ENCODE data around the gene KCNJ1.

DNA sequence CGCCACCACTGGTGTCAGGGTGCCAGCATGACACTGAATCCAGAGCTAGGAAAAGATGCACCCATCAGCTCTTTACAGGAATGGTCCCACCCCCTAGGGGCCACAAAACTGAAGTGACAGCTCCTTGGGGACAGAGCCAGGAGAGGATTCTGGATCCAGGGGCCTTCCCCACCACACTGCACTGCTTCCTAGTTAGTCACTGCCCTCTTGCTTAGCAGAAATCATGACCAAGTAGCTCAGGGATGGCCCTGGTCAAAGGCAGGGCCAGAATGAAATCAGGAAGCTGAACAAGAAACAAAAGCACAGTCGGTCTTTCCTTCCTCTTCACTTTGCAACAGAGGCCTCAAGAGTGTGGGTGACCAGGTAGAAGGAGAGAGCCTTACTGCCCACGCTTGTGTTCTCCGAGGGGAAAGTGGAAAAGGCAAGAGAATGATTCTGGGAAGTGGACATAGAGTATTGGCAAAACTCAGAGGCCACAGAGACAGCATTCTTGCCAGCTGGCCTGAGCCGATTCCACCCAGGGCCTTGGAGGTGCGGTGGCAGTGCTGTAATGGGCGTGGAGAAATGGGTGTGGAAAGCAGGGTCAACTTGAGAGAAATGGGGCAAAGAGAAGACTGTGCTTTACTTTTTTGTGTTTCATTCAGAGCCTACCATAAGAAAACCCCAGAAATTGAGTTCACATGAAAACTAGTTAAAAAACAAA, 39.8 kb downstream of the KCNJ1 start:
- TF ChIP-seq EZH2 (IDR thresholded peaks at IDR 0.05; ENCODE audit: borderline replicate concordance, low read depth, low read length, poor library complexity, severe bottlenecking), result no peak
- TF ChIP-seq, protein P1, sequence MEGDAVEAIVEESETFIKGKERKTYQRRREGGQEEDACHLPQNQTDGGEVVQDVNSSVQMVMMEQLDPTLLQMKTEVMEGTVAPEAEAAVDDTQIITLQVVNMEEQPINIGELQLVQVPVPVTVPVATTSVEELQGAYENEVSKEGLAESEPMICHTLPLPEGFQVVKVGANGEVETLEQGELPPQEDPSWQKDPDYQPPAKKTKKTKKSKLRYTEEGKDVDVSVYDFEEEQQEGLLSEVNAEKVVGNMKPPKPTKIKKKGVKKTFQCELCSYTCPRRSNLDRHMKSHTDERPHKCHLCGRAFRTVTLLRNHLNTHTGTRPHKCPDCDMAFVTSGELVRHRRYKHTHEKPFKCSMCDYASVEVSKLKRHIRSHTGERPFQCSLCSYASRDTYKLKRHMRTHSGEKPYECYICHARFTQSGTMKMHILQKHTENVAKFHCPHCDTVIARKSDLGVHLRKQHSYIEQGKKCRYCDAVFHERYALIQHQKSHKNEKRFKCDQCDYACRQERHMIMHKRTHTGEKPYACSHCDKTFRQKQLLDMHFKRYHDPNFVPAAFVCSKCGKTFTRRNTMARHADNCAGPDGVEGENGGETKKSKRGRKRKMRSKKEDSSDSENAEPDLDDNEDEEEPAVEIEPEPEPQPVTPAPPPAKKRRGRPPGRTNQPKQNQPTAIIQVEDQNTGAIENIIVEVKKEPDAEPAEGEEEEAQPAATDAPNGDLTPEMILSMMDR (conservative IDR thresholded peaks at IDR 0.05; ENCODE audit: low read depth, low read length), result no peak

Data from A673 (cell line).